GM18526 (cell line): ENCODE results near the gene HIP1.

Experiments
- POLR2A ChIP-seq: IDR thresholded peaks from 3 replicates; pipeline ENCODE4 v1.6.1; 2011; ENCODE audit not compliant: insufficient read length; ENCODE audit errors: extremely low read depth

The HIP1 gene

DNA sequence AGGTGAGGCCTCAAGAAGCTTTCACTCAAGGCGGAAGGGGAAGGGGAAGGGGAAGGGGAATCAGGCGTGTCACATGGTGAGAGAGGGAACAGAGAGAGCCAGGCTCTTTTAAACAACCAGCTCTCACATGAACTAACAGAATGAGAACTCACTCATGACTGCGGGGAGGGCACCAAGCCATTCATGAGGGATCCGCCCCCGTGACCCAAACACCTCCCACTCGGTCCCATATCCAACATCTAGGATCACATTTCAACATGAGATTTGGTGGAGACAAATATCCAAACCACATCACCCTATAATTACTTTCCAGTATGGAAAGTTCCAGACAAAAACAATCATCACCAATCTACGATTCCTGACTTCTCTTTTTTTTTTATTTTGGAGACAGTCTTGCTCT lies 22.9 kb downstream of the HIP1 start:
- no peak for TF ChIP-seq POLR2A

DNA sequence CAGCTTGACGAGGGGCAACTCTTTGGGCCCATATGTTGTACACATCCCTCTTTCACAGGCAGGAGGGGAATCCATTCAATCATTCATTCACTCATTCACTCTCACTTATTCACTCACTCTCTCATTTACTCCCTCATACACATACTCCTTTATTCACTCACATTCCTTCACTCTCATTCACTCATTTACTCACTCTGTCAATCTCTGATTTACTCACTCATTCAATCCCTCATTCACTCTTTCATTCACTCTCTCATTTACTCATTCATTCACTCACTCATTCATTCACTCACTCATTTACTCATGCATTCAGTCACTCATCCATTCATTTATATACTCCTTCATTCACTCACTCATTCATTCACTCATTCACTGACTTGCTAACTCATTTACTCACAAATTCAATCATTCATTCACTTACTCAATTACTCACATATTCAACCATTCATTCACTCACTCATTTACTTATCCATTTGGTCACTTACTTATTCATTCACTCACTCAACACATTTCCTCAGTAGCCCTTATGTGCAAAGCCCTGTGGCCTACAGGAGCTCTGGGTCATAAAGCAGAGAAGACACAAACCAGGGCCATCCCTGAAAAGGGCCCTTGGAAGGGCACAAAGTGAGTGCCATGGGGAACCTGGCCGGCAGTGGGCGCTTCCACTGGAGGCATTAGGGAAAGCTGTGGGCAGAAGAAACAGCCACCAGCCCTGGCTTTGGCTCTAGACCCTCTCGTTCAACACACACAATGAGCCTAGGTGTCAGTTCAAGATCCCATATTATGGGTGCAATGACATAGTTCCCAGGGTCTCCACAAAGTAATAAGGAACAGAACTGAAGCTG lies 26.0 kb downstream of the HIP1 start:
- no peak for TF ChIP-seq POLR2A

GRCh38 chr7:75711656-75712514 lies 26.9 kb downstream of the HIP1 start:
- no peak for TF ChIP-seq POLR2A

DNA sequence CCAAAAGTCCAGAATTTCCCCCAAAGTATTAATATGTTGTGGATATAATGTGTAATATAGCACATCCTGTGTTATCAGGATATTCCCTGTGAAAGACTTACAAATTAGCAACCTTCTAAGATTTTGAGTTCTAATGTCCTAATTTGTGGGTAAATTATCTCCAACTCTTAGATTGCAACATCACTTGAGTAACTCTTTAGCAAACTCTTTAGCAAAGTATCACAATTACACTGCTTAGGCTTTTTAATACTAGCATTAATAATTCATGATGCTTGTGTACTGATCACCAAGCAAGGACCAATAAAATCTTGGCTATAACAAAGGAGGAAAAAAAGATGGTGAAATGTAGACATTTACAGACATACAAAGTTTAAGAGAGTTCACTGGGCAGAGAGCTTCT lies 27.7 kb downstream of the HIP1 start:
- no peak for TF ChIP-seq POLR2A

DNA sequence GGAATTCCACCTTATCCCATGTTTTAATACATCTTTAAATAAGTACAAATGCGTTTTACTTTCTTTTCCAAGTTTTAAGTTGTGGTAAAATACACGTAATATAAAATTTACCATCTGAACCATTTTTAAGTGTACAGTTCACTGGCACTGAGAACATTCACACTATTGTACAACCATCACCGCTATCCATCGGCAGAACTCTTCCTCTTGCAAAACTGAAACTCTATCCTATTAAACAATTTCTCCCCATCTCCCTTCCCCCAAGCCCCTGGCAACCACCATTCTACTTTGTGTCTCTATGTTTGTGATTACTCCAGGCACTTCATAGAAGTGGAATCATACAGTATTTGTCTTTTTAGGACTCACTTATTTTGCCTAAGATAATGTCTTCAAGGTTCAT lies 33.8 kb downstream of the HIP1 start:
- TF ChIP-seq POLR2A, result no peak

- no peak for TF ChIP-seq POLR2A
These were observed 36.2 kb downstream of the HIP1 start for GRCh38 chr7:75702515-75702914.

DNA sequence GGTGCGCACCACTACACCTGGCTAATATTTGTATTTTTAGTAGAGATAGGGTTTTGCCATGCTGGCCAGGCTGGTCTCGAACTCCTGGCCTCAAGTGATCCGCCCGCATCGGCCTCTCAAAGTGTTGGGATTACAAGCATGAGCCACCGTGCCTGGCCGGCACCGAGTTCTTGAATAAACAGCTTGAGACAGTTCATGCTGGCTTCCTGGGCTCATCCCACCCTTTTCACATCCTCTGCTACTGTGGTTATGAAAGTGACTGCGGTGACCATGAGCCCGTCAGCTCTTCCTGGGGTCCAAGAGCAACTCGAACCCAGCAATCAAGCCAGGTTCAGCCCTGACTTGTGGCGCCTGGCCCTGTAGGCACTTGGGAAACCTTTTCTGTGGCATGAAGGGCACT lies 38.7 kb downstream of the HIP1 start:
- TF ChIP-seq POLR2A, result no peak

DNA sequence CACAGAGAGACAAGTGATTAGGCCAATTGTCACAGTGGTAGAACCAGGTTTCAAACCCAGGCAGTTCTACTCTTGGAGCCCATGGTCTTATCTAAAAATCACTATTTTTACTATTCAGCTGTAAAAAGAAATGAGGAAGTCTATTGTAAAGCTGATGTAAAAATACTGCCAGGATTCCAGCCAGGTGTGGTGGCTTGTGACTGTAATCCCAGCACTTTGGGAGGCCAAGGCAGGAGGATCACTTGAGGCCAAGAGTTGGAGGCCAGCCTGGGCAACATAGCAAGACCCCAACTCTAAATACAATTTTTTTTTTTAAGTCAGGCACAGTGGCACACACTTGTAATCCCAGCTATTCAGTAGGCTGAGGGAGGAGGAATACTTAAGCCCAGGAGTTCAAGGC lies 40.4 kb downstream of the HIP1 start:
- no peak for TF ChIP-seq POLR2A

- TF ChIP-seq POLR2A, result no peak
These were observed 42.3 kb downstream of the HIP1 start for GRCh38 chr7:75696263-75697037.

GRCh38 chr7:75694638-75695399 lies 43.9 kb downstream of the HIP1 start:
- TF ChIP-seq POLR2A, result no peak

DNA sequence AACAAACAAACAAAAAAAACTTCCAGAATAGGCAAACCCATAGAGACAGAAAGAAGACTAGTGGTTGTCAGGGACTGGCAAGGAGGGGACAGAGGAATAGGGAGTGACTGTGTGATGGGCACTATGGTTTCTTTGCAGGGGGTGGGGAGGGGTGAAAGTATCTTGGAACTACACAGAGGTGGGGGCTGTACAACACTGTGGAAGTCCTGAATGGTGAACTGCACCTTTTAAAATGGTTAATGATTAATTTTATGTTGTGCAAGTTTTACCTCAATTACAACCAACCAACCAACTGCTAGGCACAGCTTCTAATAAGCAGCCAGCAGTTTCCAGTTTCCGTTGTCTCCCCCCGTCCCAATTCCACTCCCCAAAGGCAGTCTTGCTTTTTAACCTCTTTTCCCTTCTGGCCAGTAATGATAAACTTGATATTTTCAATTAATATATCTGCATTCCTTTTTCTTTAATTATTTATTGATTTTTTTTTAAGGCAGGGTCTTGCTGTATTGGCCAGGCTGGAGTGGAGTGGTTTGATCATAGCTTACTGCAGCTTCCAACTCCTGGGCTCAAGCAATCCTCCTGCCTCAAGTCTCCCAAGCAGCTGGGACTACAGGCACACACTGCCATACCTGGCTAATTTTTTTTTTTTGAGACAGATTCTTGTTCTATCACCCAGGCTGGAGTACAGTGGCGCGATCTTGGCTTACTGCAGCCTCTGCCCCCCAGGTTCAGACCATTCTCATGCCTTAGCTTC lies 46.8 kb downstream of the HIP1 start:
- no peak for TF ChIP-seq POLR2A

DNA sequence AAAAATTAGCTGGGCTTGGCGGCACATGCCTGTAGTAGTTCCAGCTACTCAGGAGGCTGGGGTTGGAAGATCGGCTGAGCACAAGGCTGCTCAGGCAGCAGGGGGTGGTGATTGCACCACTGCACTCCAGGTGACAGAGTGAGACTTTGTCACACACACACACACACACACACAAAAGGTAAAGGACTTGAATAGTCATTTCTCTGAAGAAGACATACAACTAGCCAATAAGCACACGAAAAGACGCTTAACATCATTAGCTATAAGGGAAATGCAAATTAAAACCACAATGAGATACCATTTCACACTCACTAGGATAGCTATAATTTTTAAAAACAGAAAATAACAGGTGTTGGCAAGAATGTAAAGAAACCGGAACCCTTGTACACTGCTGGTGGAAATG lies 48.6 kb downstream of the HIP1 start:
- no peak for TF ChIP-seq POLR2A

GRCh38 chr7:75689246-75690099 lies 49.3 kb downstream of the HIP1 start:
- no peak for TF ChIP-seq POLR2A
